Psoas muscle (tissue), 8 donors: Measurements from ENCODE around the gene GTPBP4. TPM values are rescaled to one million over a fixed set of nuclear protein-coding genes. Genes with fewer than 3 reads are reported as not detected.

Experiments used
- ATAC-seq, 4 donors: fragments of 200-7000 bp; cut with Tn5 transposase; one replicate each; pipeline ENCODE4 v1.9.1; 2020; ENCODE audit warnings: moderate library complexity in 3 of 4, mild to moderate bottlenecking in 2 of 4
- DNase-seq, 2 donors: peaks; one replicate each; pipeline ENCODE4 v3.0.0-alpha.2; 2020
- H3K27ac ChIP-seq: fragments of 200-600 bp; one replicate; pipeline ENCODE4 v1.8.0; 2022
- H3K27me3 ChIP-seq, 3 donors: fragments of 200-600 bp in 1 of 3; one replicate each; pipeline versions ENCODE4 v1.6.1 to v1.8.0; 2013 to 2022; ENCODE audit warnings: low read length in 2 of 3, mild to moderate bottlenecking in 2 of 3, moderate library complexity in 1 of 3; ENCODE audit not compliant: insufficient read depth in 3 of 3
- H3K36me3 ChIP-seq, 2 donors: fragments of 200-600 bp in 1 of 2; one replicate each; pipeline versions ENCODE4 v1.6.1 to v1.8.0; 2013 to 2022; ENCODE audit warnings: low read depth in 1 of 2, mild to moderate bottlenecking in 1 of 2, moderate library complexity in 1 of 2; ENCODE audit not compliant: insufficient read depth in 1 of 2
- H3K4me1 ChIP-seq: fragments of 200-600 bp; one replicate; pipeline ENCODE4 v1.8.0; 2022
- H3K4me3 ChIP-seq: fragments of 200-600 bp; one replicate; pipeline ENCODE4 v1.8.0; 2022; ENCODE audit warnings: mild to moderate bottlenecking
- H3K9me3 ChIP-seq: fragments of 200-600 bp; one replicate; pipeline ENCODE4 v1.8.0; 2022
- CTCF ChIP-seq: fragments of 200-600 bp; IDR thresholded peaks from one replicate; pipeline ENCODE4 v1.8.0; 2022; ENCODE audit warnings: antibody characterized with exemption
- WGBS, 3 donors: extraction: QIAGEN DNeasy Blood & Tissue Kit; methylation state at CpG; one replicate each; pipeline versions ENCODE4 v1.1.6 to v1.1.7; 2013; 5-methylcytosine and 5-hydroxymethylcytosine counted together
- intact Hi-C, 2 donors: fragments of 100-400 bp; cut with DNase I; formaldehyde crosslinking; loops; one replicate each; pipeline versions ENCODE4 v1.11.0 to v1.14.2; 2022
- polyA plus RNA-seq, 3 donors: library from polyadenylated mRNA; stranded (reverse); fragments of 200-250 nt; gene quantifications; one replicate each; pipeline ENCODE4 v1.2.3, GENCODE V29; 2013
- total RNA-seq, 4 donors: library from RNA; stranded (reverse); fragmentation: NEBNext Ultra II Directional in 2 of 4; extraction: Animal tissue kit (Norgen Biotek cat#: 25700) in 2 of 4; gene quantifications; one replicate each; pipeline versions ENCODE4 v1.2.1 to v1.2.4, GENCODE V29; 2021 to 2023
- donor health status: healthy with polysubstance abuse.
- donor health status: DM: no; HTN: no; CAD: no; lungs with moderate emphysema.
- donor health status: Bipolar disorder and iron deficiency.
- donor health status: healthy.
- donor health status: DM: yes; HTN: yes; CAD: no.
- donor health status: DM: no; HTN: no; CAD: no.
- donor health status: DM: no; HTN: no; CAD: no.
- donor health status: DM: yes; HTN: yes; CAD: no.

The GTPBP4 gene
- total and polyA plus RNA-seq, 7 donors: 36.3 to 134 (median 70.2) TPM

DNA sequence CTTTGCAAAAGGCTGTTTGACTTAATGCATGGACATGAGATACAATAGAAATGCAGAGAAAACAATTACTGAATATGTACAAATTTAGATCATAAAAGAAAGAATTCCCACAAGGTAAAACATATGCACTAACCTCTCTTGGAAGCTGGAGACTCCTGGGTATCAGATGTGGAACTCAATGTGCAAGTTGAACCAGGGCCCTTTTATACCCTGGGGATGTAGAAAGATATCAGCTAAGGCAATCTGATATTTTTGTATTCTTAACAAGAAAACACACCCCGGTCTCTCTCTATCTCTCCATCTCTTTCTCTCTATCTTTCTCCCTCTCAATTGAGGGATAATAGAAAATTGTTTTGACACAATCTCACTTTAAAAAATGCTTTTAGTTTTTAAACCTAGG lies 37.4 kb downstream of the GTPBP4 start, which contains the start of gene IDI2:
TSS of gene IDI2 (minus strand) at position 177 of the 400 bp plus-strand sequence. CDS start 1,136 bp downstream, outside the sequence.
- Histone ChIP-seq H3K9me3 (no peaks in the 10 kb centered on the region), H3K4me3 (peak within 1 kb of the TSS; percentile 58), H3K36me3 (peaks cover 3 to 17% of the 10 kb centered on the region in 2 donors), H3K27ac (peak within 1 kb of the TSS; percentile 88), H3K27me3 (no peaks in the 10 kb centered on the region), H3K4me1 (peaks cover 26% of the 10 kb centered on the region)
- intact Hi-C loops: loop anchor here in 1 of 2 donors (2.0 kb wide), 1 partner anchor 45 kb away; no protein-coding TSS in a partner anchor
- WGBS, 3 donors: 17 to 33% (median 26%) methylated on average over 1 of the region's 1 CpG
- no peak for DNase-seq
- peak; percentile 38 to 73 (median 42) for ATAC-seq
- no peak for TF ChIP-seq CTCF

- ATAC-seq: peak; percentile 57 to 83 (median 74)
- peak overlapping the region; percentile 88 for H3K27ac ChIP-seq
- peaks cover 3 to 8% of the 10 kb centered on the region in 2 donors for H3K36me3 ChIP-seq
- peak overlapping the region; percentile 58 for H3K4me3 ChIP-seq
- H3K9me3 ChIP-seq: no peaks in the 10 kb centered on the region
- no peak for DNase-seq
- H3K27me3 ChIP-seq: no peaks in the 10 kb centered on the region
- TF ChIP-seq CTCF: no peak
- WGBS, 3 donors: 31 to 43% (median 39%) methylated on average over 6 of the region's 6 CpGs
- peaks cover 26% of the 10 kb centered on the region for H3K4me1 ChIP-seq
- intact Hi-C loops: loop anchor here in 1 of 2 donors (2.0 kb wide), 1 partner anchor 44 kb away; no protein-coding TSS in a partner anchor
Observed at GRCh38 chr10:1026578-1026977, 38.3 kb downstream of the GTPBP4 start.

DNA sequence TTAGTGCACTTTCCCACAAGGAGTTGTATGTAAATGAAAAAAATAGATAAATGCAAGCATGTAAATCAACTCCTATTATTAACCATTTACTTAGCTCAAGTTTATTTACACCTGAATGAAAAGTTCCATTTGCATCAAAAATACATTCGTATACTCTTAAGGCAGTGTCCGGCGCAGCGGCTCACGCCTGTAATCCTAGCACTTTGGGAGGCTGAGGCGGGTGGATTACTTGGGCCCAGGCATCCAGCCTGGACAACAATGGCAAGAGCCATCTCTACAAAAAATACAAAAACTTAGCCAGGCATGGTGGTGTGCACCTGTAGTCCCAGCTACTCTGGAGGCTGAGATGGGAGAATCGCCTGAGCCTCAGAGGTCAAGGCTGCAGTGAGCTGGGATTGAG lies 41.6 kb downstream of the GTPBP4 start:
- H3K36me3 ChIP-seq: peaks cover 0 to 3% of the 10 kb centered on the region in 2 donors
- H3K4me3 ChIP-seq: no peak overlapping the region
- intact Hi-C loops: no loop called here
- no peak overlapping the region for H3K27ac ChIP-seq
- no peak for TF ChIP-seq CTCF
- ATAC-seq: no peak
- no peaks in the 10 kb centered on the region for H3K9me3 ChIP-seq
- H3K4me1 ChIP-seq: peaks cover 16% of the 10 kb centered on the region
- DNase-seq: no peak
- no peaks in the 10 kb centered on the region for H3K27me3 ChIP-seq
- whole genome bisulfite sequencing, 3 donors: 96 to 97% (median 97%) methylated on average over 7 of the region's 7 CpGs

DNA sequence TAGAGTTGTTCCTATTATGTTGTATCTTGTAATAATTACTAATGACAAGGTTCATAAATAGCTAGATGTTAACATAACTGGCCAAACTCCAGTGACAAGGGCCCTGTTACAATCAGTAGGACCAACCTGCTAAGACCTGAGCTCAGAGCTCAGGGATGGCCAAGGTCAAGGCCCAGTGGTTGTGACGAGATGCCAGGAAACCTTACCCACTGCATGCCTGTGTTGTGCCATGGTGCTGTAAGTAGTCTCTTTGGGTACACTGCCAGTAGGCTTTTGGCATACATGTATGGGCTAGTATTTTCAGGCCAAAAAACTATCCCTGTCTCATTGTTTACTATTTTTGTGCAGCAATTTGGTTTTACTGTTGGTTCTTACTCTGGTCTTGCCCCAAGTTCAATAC lies 45.4 kb downstream of the GTPBP4 start:
- Histone ChIP-seq H3K4me1 (peaks cover 27% of the 10 kb centered on the region), H3K9me3 (no peaks in the 10 kb centered on the region), H3K27me3 (no peaks in the 10 kb centered on the region), H3K36me3 (peaks cover 0 to 8% of the 10 kb centered on the region in 2 donors), H3K4me3 (peak overlapping the region; percentile 49), H3K27ac (peak overlapping the region; percentile 94)
- no peak for TF ChIP-seq CTCF
- 27 to 30% (median 27%) methylated on average over 1 of the region's 1 CpG for WGBS, 3 donors
- intact Hi-C loops: no loop called here
- ATAC-seq (peak; percentile 82 to 87 (median 86)), DNase-seq (peak; percentile 46 to 80)

DNA sequence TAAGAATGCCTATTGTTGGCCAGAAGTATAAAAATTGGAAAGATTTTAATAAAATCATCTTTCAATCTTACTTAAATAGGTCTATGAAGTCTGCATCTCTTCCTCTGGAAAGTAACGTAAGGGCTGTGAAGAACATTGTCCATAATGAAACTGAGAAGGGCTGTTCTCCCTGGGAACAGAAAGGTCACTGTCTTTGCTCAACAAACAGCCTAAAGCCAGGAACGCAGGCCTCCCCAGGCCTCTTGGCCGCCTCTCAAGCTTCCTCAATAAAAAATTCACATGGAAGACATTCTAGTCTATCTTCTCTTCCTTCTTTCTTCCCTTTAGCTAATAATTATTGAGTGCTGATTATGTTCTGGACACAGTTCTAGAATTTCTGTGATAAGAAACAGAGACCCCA lies 46.5 kb downstream of the GTPBP4 start:
- peak overlapping the region; percentile 49 for H3K4me3 ChIP-seq
- 30 to 34% (median 33%) methylated on average over 3 of the region's 3 CpGs for WGBS, 3 donors
- peaks cover 34% of the 10 kb centered on the region for H3K4me1 ChIP-seq
- ATAC-seq (peak; percentile 36 to 53 (median 42)), DNase-seq (no peak)
- intact Hi-C loops: no loop called here
- no peaks in the 10 kb centered on the region for H3K9me3 ChIP-seq
- TF ChIP-seq CTCF: no peak
- H3K27ac ChIP-seq: peak overlapping the region; percentile 94
- no peaks in the 10 kb centered on the region for H3K27me3 ChIP-seq
- peaks cover 0 to 15% of the 10 kb centered on the region in 2 donors for H3K36me3 ChIP-seq
